ENCODE data around the gene IL2RA. TPM values are rescaled to one million over a fixed set of nuclear protein-coding genes. Genes with fewer than 3 reads are reported as not detected.

Gene IL2RA
- total RNA-seq, 1 experiment from 2014 or later = not detected

Other genes starting within 250 kb of the IL2RA start
- 351 and 355 TPM in 2 replicates for gene GDI2, start 248.9 kb downstream of the IL2RA start, total RNA-seq (2021)
- gene ANKRD16, start 172.5 kb downstream of the IL2RA start, total RNA-seq (2021) = 9.2 and 11.4 TPM in 2 replicates
- gene FBH1, start 172.1 kb downstream of the IL2RA start, total RNA-seq (2021) = 50.8 and 52.2 TPM in 2 replicates
- gene IL15RA, start 84.8 kb downstream of the IL2RA start, total RNA-seq (2021) = 0.18 and 0.31 TPM in 2 replicates
- gene RBM17, start 26.7 kb upstream of the IL2RA start, total RNA-seq (2021) = 123 and 124 TPM in 2 replicates
- 33.9 and 36.8 TPM in 2 replicates for gene PFKFB3, start 140.6 kb upstream of the IL2RA start, total RNA-seq (2021)

Data from H9 (cell line).